Omental fat pad (tissue), 4 donors: ENCODE data around the gene PTPRD. TPM values are rescaled to one million over a fixed set of nuclear protein-coding genes. Genes with fewer than 3 reads are reported as not detected.

Experiments
- ATAC-seq: fragments of 150-250 bp; one replicate; pipeline ENCODE4 v1.9.1; 2016; ENCODE audit warnings: mild to moderate bottlenecking, moderate library complexity; ENCODE audit not compliant: low FRiP score
- DNase-seq: peaks from one replicate; pipeline ENCODE4 v3.0.0-alpha.2; 2019; ENCODE audit warnings: low spot score
- total RNA-seq, 4 donors: library from RNA; depleted of rRNA; stranded (reverse); fragments of >200 nt; gene quantifications; one replicate each; pipeline ENCODE4 v1.1.0, GENCODE V29; 2016
- TF ChIP-seq, protein P1 (sequence below), 3 donors: fragments of 450-650 bp; IDR thresholded peaks; one replicate each; pipeline ENCODE4 v1.5.1; 2016 to 2017; ENCODE audit warnings: antibody characterized with exemption in 3 of 3, mild to moderate bottlenecking in 3 of 3, moderate library complexity in 2 of 3

The PTPRD gene
- total RNA-seq, 4 donors from 2014 or later: 3.5 to 34.2 (median 11.2) TPM

DNA sequence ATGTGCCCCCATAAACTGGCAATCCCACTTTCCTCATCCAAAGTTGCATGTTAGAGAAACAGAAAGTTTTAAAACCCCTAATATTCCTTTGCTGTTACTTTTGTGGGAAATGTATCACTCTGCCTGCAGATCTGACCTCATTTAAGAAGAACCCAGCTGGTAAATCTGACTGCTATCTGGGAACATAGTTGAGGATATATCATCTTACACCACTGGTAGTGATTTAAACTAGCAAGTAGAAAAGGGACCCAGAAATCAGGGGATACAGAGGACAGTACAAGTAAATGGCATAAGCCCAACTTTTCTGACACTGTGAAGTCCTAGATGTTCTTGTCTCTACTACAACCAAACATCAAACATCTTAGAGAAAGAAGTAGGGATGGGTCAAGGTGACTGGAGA is 1752.7 kb downstream of the PTPRD start:
- ATAC-seq: no peak

DNA sequence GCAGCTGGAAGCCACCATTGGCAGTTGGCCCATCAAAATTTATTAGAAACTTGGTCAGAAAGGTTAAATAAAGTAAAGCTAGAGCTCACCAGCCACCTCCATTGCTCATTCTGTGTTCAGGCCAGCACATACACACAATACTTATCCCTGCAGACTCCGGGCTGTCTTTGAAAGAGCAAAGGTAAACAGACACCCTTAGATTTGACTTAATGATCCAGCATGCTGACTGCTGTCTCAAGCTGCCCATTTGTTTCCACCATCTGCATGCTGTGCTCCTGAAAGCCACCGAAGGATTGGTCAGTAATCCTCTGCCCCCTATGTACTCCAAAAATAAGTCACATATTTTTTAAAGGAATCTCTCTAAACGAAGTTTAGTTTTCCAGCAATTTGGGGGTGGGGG is 1753.4 kb downstream of the PTPRD start:
- TF ChIP-seq, protein P1, sequence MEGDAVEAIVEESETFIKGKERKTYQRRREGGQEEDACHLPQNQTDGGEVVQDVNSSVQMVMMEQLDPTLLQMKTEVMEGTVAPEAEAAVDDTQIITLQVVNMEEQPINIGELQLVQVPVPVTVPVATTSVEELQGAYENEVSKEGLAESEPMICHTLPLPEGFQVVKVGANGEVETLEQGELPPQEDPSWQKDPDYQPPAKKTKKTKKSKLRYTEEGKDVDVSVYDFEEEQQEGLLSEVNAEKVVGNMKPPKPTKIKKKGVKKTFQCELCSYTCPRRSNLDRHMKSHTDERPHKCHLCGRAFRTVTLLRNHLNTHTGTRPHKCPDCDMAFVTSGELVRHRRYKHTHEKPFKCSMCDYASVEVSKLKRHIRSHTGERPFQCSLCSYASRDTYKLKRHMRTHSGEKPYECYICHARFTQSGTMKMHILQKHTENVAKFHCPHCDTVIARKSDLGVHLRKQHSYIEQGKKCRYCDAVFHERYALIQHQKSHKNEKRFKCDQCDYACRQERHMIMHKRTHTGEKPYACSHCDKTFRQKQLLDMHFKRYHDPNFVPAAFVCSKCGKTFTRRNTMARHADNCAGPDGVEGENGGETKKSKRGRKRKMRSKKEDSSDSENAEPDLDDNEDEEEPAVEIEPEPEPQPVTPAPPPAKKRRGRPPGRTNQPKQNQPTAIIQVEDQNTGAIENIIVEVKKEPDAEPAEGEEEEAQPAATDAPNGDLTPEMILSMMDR (IDR thresholded peaks at IDR 0.05): no peak
- ATAC-seq (no peak), DNase-seq (no peak)

More for the DNA sequence above, 1752.7 kb downstream of the PTPRD start:
- TF ChIP-seq, protein P1 (IDR thresholded peaks at IDR 0.05): no peak
- DNase-seq: no peak

DNA sequence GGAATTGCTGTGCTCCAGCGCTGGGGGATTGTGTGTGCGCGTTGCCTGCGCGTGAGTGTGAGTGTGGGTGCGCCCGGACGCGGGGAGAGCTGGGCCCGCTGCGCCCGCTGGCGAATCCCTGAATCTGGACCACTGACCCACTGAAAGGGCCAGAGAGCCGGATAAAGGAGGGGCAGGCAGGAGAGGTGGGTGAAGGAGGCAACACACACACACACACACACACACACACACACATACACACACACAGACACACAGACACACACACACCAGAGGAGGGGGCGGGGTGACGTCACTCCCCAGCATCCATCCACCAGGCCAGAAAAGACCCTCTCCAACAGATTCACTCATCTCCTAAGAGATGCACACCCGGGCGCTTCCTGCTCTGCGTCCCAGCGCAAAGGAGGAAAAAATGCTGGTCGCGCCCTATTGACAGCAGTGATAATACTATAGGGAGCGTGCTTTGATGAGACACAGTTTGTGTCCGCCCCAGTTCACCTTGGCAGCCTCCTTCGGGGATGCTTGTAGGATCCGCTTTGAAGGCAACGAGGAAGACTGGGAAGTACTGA is 1754.1 kb downstream of the PTPRD start:
- ATAC-seq (no peak), DNase-seq (no peak)
- TF ChIP-seq, protein P1 (IDR thresholded peaks at IDR 0.05): no peak

DNA sequence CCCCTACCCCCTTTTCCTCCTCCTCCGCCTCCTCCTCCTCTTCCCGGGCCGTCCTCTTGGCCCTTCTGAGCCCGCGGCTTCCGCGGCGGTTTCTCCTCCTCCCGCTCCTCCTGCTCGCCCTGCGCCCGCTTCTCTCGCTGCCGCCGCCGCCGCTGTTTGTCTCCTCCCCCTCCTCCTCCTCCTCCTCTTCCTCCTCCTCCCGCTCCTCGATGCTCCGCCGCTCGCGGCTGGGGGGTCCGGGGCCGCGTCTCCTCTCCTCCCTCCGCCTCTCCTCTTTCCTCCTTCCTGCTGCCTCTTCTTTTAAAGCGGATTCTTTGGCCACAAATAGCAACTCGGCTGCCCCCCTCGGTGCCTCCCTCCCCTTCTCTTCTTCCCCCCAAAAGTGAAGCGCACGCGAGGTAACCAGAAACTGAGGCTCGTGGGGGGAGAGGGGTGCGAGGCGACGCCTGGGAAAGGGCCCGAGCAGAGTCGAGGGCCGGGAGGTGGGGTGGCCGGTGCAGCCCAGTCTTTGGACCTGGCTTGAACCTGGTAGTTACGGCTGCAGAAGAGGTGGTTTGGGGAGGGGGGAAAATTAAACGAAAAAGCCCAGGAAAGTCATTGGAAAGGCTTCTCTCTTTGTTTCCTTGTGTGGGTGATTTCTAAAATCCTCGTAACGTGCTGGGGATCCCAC is 1754.7 kb downstream of the PTPRD start:
- no peak for DNase-seq
- TF ChIP-seq, protein P1 (IDR thresholded peaks at IDR 0.05): no peak
- peak; percentile 73 for ATAC-seq

DNA sequence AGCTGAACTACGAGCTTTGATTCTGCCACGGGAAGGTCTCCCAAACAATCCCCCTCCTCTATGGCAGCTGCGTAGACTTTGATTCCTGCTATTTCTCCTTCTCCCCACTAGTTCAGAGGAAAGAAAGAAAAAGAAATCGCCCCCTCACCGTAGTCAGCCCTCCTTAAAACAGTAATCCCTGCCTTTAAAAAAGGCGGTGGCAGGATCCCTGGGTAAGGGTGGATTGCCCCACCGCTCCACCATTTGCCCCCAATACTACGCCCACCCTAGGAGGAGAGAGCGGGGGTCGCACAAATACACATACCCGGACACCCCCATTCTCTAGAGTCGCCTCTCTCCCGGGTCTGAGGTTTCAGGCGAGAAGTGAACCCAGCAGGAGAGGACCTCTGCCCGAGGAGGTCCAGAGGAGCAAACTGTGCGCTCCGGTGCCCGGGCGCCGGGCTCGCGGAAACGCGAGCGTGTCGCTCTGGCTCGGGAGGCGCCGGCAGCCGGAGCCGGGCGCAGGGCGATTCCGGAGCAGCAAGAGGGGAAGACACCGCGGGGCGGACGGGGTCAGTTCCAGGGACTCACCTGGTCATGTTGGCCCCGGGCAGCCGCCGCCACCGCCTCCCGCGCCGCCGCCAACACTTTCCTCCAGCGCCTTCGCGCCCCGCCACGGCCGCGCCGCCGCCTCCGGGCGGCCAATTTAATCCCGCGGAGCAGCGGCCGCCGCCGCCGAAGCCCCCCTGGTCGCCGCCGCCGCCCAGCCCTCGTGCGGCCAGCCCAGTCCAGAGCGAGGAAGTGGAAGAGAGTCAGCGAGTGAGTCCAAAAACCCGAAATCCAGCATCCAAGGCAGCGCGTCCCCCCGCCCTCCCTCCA is 1755.5 kb downstream of the PTPRD start:
- DNase-seq (no peak), ATAC-seq (peak; percentile 63)
- TF ChIP-seq, protein P1 (IDR thresholded peaks at IDR 0.05): no peak

DNA sequence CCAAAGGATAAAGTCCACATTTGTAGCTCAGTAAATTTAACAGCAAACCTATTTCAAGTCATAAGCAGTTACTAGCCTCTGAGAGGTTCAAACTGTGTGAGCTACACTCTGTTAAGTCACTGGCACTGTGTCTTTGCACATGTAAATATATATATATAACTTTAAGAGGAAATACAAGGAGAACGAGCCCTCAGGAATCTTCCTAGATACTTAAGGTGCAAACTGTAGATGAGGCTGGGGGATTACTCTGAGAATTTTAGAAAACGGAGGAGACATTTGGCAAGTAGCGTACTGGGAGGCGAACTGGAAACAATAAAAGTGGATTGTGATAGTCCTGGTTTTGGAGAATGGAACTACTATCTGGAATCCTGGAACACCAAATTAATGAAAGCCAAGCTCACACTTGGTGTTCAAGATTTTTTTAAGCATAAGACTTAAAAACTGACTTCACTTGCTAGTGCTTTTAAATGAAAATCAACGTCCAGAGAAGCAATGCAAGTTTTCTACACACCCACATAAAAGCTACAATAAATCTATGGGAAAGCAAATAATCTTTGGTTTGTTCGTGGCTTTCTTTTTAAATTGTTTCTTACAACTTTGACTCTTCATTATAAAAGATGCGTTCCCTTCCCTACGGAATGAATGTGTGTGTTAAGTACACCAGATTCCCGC is 1756.3 kb downstream of the PTPRD start:
- no peak for ATAC-seq
- TF ChIP-seq, protein P1 (IDR thresholded peaks at IDR 0.05): no peak
- DNase-seq: no peak
